Kidney (tissue), 14 donors: Measurements from ENCODE around the gene MEGF8. TPM values are rescaled to one million over a fixed set of nuclear protein-coding genes. Genes with fewer than 3 reads are reported as not detected.

Experiments used
- DNase-seq, 5 donors: peaks; one replicate each; pipeline ENCODE4 v3.0.0-alpha.2; 2013 to 2020
- FAIRE-seq: peaks from 2 replicates; lab custom pipeline; 2012; peaks lifted over from hg19 to GRCh38; lab: Jason Lieb, UNC
- H3K27ac ChIP-seq, 2 donors: one replicate each; pipeline ENCODE4 v1.7.0; 2013; ENCODE audit warnings: low read depth in 2 of 2, low read length in 2 of 2, inconsistent platforms in 1 of 2
- H3K27me3 ChIP-seq: one replicate; pipeline ENCODE4 v1.7.1; 2013; ENCODE audit warnings: low read length, inconsistent platforms; ENCODE audit not compliant: control insufficient read depth, insufficient read depth
- H3K36me3 ChIP-seq, 3 donors: one replicate each; pipeline versions ENCODE4 v1.7.0 to v1.7.1; 2013; ENCODE audit warnings: low read length in 3 of 3, control low read depth in 1 of 3, inconsistent platforms in 1 of 3; ENCODE audit not compliant: insufficient read depth in 3 of 3, control insufficient read depth in 2 of 3
- H3K4me1 ChIP-seq, 3 donors: one replicate each; pipeline versions ENCODE4 v1.7.0 to v1.7.1; 2013; ENCODE audit warnings: low read length in 3 of 3, inconsistent platforms in 1 of 3, low read depth in 1 of 3; ENCODE audit not compliant: control insufficient read depth in 2 of 3, insufficient read depth in 2 of 3
- H3K4me3 ChIP-seq, 3 donors: one replicate each; pipeline versions ENCODE4 v1.7.0 to v1.8.1; 2013; ENCODE audit warnings: low read length in 3 of 3, control low read depth in 1 of 3, inconsistent platforms in 1 of 3
- H3K9ac ChIP-seq, 3 donors: one replicate each; pipeline versions ENCODE4 v1.7.0 to v1.7.1; 2013; ENCODE audit warnings: low read length in 3 of 3, control low read depth in 1 of 3, inconsistent platforms in 1 of 3
- H3K9me3 ChIP-seq, 3 donors: one replicate each; pipeline versions ENCODE4 v1.7.0 to v1.7.1; 2013; ENCODE audit warnings: low read length in 3 of 3, control low read depth in 1 of 3, inconsistent platforms in 1 of 3; ENCODE audit not compliant: control insufficient read depth in 2 of 3, insufficient read depth in 1 of 3
- CTCF ChIP-seq: IDR thresholded peaks from 3 replicates; pipeline ENCODE4 v1.5.1; 2012; ENCODE audit warnings: mild to moderate bottlenecking, moderate library complexity, borderline replicate concordance; ENCODE audit not compliant: insufficient read depth; ENCODE audit errors: extremely low read depth
- intact Hi-C: fragments of 100-400 bp; cut with DNase I; formaldehyde crosslinking; loops from one replicate; pipeline ENCODE4 v1.11.1; 2022
- polyA plus RNA-seq: library from polyadenylated mRNA; stranded (reverse); fragments of 350-450 nt; fragmentation: Illumina TruSeq; extraction: RNeasy Lipid Tissue Mini Kit (QIAGEN cat#74804); gene quantifications from one replicate; pipeline ENCODE4 v1.2.3, GENCODE V29; 2014; ENCODE audit warnings: low read depth, low replicate concordance; ENCODE audit not compliant: insufficient read depth
- total RNA-seq: library from RNA; stranded (reverse); fragmentation: NEBNext Ultra II Directional; extraction: Animal tissue kit (Norgen Biotek cat#: 25700); gene quantifications from one replicate; pipeline ENCODE4 v1.2.1, GENCODE V29; 2021
- donor health status: control.
- donor health status: control.
- donor health status: control.
- donor health status: control.
- donor health status: control.
- donor health status: DM: yes; HTN: yes; CAD: no.
- donor health status: Normal renal cell carcinoma (clear cell type).

Gene MEGF8
- total and polyA plus RNA-seq, 2 donors from 2014 or later = 8.7 to 31.6 TPM

- no peaks in the 10 kb centered on the region for H3K27me3 ChIP-seq
- intact Hi-C loops = no loop called here
- FAIRE-seq (no peak), DNase-seq (peak in 1 of 5 donors; percentile 45)
- H3K27ac ChIP-seq = no peak overlapping the region
- no peaks in the 10 kb centered on the region for H3K4me1 ChIP-seq
- H3K4me3 ChIP-seq = no peak overlapping the region
- TF ChIP-seq CTCF = no peak
- H3K36me3 ChIP-seq = no peaks in the 10 kb centered on the region
- no peaks in the 10 kb centered on the region for H3K9me3 ChIP-seq
- H3K9ac ChIP-seq = no peak overlapping the region
Observed at GRCh38 chr19:42412661-42413076, 87.2 kb downstream of the MEGF8 start.

- H3K9ac ChIP-seq = no peak overlapping the region
- DNase-seq = peak in 1 of 5 donors; percentile 68
- no peak for FAIRE-seq
- no peak for TF ChIP-seq CTCF
- H3K27ac ChIP-seq = no peak overlapping the region
- H3K4me3 ChIP-seq = no peak overlapping the region
- peaks cover 0 to 14% (median 8%) of the 10 kb centered on the region in 3 donors for H3K4me1 ChIP-seq
- no peaks in the 10 kb centered on the region for H3K36me3 ChIP-seq
- intact Hi-C loops = no loop called here
- no peaks in the 10 kb centered on the region for H3K9me3 ChIP-seq
- no peaks in the 10 kb centered on the region for H3K27me3 ChIP-seq
Observed at GRCh38 chr19:42419309-42419708, 93.9 kb downstream of the MEGF8 start.

GRCh38 chr19:42420055-42420544 lies 94.7 kb downstream of the MEGF8 start:
- peaks cover 0 to 14% (median 8%) of the 10 kb centered on the region in 3 donors for H3K4me1 ChIP-seq
- H3K36me3 ChIP-seq = no peaks in the 10 kb centered on the region
- H3K27ac ChIP-seq = no peak overlapping the region
- TF ChIP-seq CTCF = peak; percentile 51
- intact Hi-C loops = no loop called here
- no peak overlapping the region for H3K4me3 ChIP-seq
- peak overlapping the region in 1 of 3 donors; percentile 3 for H3K9ac ChIP-seq
- DNase-seq = peak in 2 of 5 donors; percentile 39 to 40
- FAIRE-seq = no peak
- no peaks in the 10 kb centered on the region for H3K27me3 ChIP-seq
- H3K9me3 ChIP-seq = no peaks in the 10 kb centered on the region

- no peak for TF ChIP-seq CTCF
- DNase-seq (no peak), FAIRE-seq (no peak)
- Histone ChIP-seq H3K9me3 (no peaks in the 10 kb centered on the region), H3K9ac (no peak overlapping the region), H3K4me1 (peaks cover 0 to 14% (median 8%) of the 10 kb centered on the region in 3 donors), H3K4me3 (no peak overlapping the region), H3K27ac (peak overlapping the region in 1 of 2 donors; percentile 40), H3K27me3 (no peaks in the 10 kb centered on the region), H3K36me3 (no peaks in the 10 kb centered on the region)
- intact Hi-C loops = no loop called here
Observed at GRCh38 chr19:42421101-42421500, 95.7 kb downstream of the MEGF8 start.
